IMR-90 (cell line): Measurements from ENCODE around the gene TKFC. TPM values are rescaled to one million over a fixed set of nuclear protein-coding genes. Genes with fewer than 3 reads are reported as not detected.

ENCODE experiments used
- ATAC-seq: fragments of 200-7000 bp; cut with Tn5 transposase; 2 replicates; pipeline ENCODE4 v1.9.1; 2020; ENCODE audit warnings: low read depth, mild to moderate bottlenecking, moderate library complexity
- BruUV-seq: library from RNA; stranded (reverse); fragments of 400-500 nt; replicated peaks from 2 replicates; lab custom pipeline; 2021; lab: Mats Ljungman, UMichigan
- CTCF ChIA-PET: fragments of 300-600 bp; formaldehyde crosslinking; extraction: SDS; loops from one replicate; lab custom pipeline; 2021; ENCODE audit warnings: antibody characterized with exemption; lab: Yijun Ruan, JAX
- POLR2A ChIA-PET: fragments of 300-600 bp; sonication (Branson Sonifier 250); formaldehyde crosslinking; loops from one replicate; lab custom pipeline; 2022; ENCODE audit warnings: antibody characterized with exemption; ENCODE audit not compliant: unreplicated experiment; lab: Charles Lee
- DNase-seq: peaks from one replicate; pipeline ENCODE4 v3.0.0; 2013
- H2AFZ ChIP-seq: replicated peaks from 2 replicates; pipeline ENCODE3; 2013; ENCODE audit warnings: low read length, mild to moderate bottlenecking; ENCODE audit not compliant: poor library complexity
- H2AK5ac ChIP-seq: 2 replicates; pipeline ENCODE4 v1.6.1; 2013; ENCODE audit warnings: low read depth, low read length, inconsistent platforms
- H2AK9ac ChIP-seq: replicated peaks from 2 replicates; pipeline ENCODE3; 2013; ENCODE audit warnings: mild to moderate bottlenecking, low read depth, low read length, moderate library complexity; ENCODE audit not compliant: poor library complexity
- H2BK120ac ChIP-seq: 2 replicates; pipeline ENCODE4 v1.6.1; 2013; ENCODE audit warnings: low read depth, low read length, inconsistent platforms
- H2BK15ac ChIP-seq: 3 replicates; pipeline ENCODE4 v1.6.1; 2013; ENCODE audit warnings: low read depth, low read length, inconsistent platforms
- H2BK20ac ChIP-seq: 2 replicates; pipeline ENCODE4 v1.6.1; 2013; ENCODE audit warnings: low read depth, mild to moderate bottlenecking, inconsistent platforms, low read length, moderate library complexity
- H2BK5ac ChIP-seq: 2 replicates; pipeline ENCODE4 v1.6.1; 2013; ENCODE audit warnings: mild to moderate bottlenecking, low read depth, low read length, inconsistent platforms; ENCODE audit not compliant: poor library complexity, severe bottlenecking
- H3K14ac ChIP-seq: replicated peaks from 2 replicates; pipeline ENCODE4 v1.6.1; 2013; ENCODE audit warnings: low read depth, low read length, inconsistent platforms
- H3K18ac ChIP-seq: 2 replicates; pipeline ENCODE4 v1.6.1; 2013; ENCODE audit warnings: low read depth, low read length, control low read depth
- H3K23ac ChIP-seq: 2 replicates; pipeline ENCODE4 v1.6.1; 2013; ENCODE audit warnings: low read depth, low read length, inconsistent platforms
- H3K27ac ChIP-seq: 2 replicates; pipeline ENCODE4 v1.5.1; 2013; ENCODE audit warnings: mild to moderate bottlenecking, control low read depth, low read length; ENCODE audit not compliant: insufficient read depth
- H3K27me3 ChIP-seq: 2 replicates; pipeline ENCODE4 v1.6.1; 2013; ENCODE audit warnings: low read length; ENCODE audit not compliant: control insufficient read depth, insufficient read depth
- H3K36me3 ChIP-seq: 2 replicates; pipeline ENCODE4 v1.6.1; 2013; ENCODE audit warnings: low read length, mixed read lengths; ENCODE audit not compliant: control insufficient read depth, insufficient read depth
- H3K4ac ChIP-seq: 2 replicates; pipeline ENCODE4 v1.6.1; 2013; ENCODE audit warnings: low read depth, low read length, inconsistent platforms
- H3K4me1 ChIP-seq: 2 replicates; pipeline ENCODE4 v1.6.1; 2013; ENCODE audit warnings: low read length, mixed read lengths; ENCODE audit not compliant: control insufficient read depth, insufficient read depth
- H3K4me2 ChIP-seq: 2 replicates; pipeline ENCODE4 v1.6.1; 2013; ENCODE audit warnings: low read depth, mild to moderate bottlenecking, control low read depth, low read length, moderate library complexity
- H3K4me3 ChIP-seq: 2 replicates; pipeline ENCODE4 v1.5.1; 2013; ENCODE audit warnings: low read depth, mild to moderate bottlenecking, control low read depth, low read length, moderate library complexity; ENCODE audit not compliant: insufficient read depth
- H3K56ac ChIP-seq: 2 replicates; pipeline ENCODE4 v1.6.1; 2013; ENCODE audit warnings: low read length, inconsistent platforms; ENCODE audit not compliant: insufficient read depth; ENCODE audit errors: extremely low read depth
- H3K79me1 ChIP-seq, 2 experiments: 2 replicates each; pipeline ENCODE4 v1.6.1; 2013; ENCODE audit warnings: low read length in 2 of 2, inconsistent platforms in 1 of 2, low read depth in 1 of 2
- H3K9ac ChIP-seq: 2 replicates; pipeline ENCODE4 v1.6.1; 2013; ENCODE audit warnings: low read depth, low read length, control low read depth
- H3K9me1 ChIP-seq: 2 replicates; pipeline ENCODE4 v1.6.1; 2013; ENCODE audit warnings: low read length, inconsistent platforms; ENCODE audit not compliant: insufficient read depth
- H3K9me3 ChIP-seq: 2 replicates; pipeline ENCODE4 v1.6.1; 2013; ENCODE audit warnings: low read length; ENCODE audit not compliant: control insufficient read depth, insufficient read depth
- H4K20me1 ChIP-seq: 2 replicates; pipeline ENCODE4 v1.6.1; 2013; ENCODE audit warnings: low read length, inconsistent platforms; ENCODE audit not compliant: insufficient read depth
- H4K5ac ChIP-seq: 2 replicates; pipeline ENCODE4 v1.6.1; 2013; ENCODE audit warnings: mild to moderate bottlenecking, low read depth, low read length, control low read depth
- H4K8ac ChIP-seq, 2 experiments: 2 replicates each; pipeline ENCODE4 v1.6.1; 2013; ENCODE audit warnings: low read depth in 2 of 2, low read length in 2 of 2, control low read depth in 1 of 2, inconsistent platforms in 1 of 2
- H4K91ac ChIP-seq: 2 replicates; pipeline ENCODE4 v1.6.1; 2013; ENCODE audit warnings: low read depth, low read length, inconsistent platforms; ENCODE audit not compliant: insufficient read depth
- BHLHE40 ChIP-seq: fragments of 150-350 bp; IDR thresholded peaks from 2 replicates; pipeline ENCODE4 v1.6.1; 2016; ENCODE audit warnings: mild to moderate bottlenecking, low read depth, low read length
- CHD1 ChIP-seq: IDR thresholded peaks from 2 replicates; pipeline ENCODE4 v1.6.1; 2012; ENCODE audit warnings: low read depth, low read length, improper control_type of control experiment
- CTCF ChIP-seq: conservative IDR thresholded peaks from 2 replicates; pipeline ENCODE4 v1.5.1; 2012; ENCODE audit warnings: mild to moderate bottlenecking, low read depth, low read length, improper control_type of control experiment
- ELK1 ChIP-seq: fragments of 150-350 bp; IDR thresholded peaks from 2 replicates; pipeline ENCODE4 v1.6.1; 2016; ENCODE audit warnings: low read depth, mild to moderate bottlenecking, low read length, moderate library complexity, borderline replicate concordance
- FOS ChIP-seq: fragments of 150-350 bp; IDR thresholded peaks from 2 replicates; pipeline ENCODE4 v1.6.1; 2016; ENCODE audit warnings: low read depth, low read length
- MAFK ChIP-seq: IDR thresholded peaks from 2 replicates; pipeline ENCODE4 v1.6.1; 2012; ENCODE audit warnings: low read depth, low read length, improper control_type of control experiment
- MAZ ChIP-seq: IDR thresholded peaks from 2 replicates; pipeline ENCODE4 v1.6.1; 2012; ENCODE audit warnings: low read depth, mild to moderate bottlenecking, low read length, improper control_type of control experiment, moderate library complexity, borderline replicate concordance
- MXI1 ChIP-seq: IDR thresholded peaks from 2 replicates; pipeline ENCODE4 v1.6.1; 2012; ENCODE audit warnings: low read depth, mild to moderate bottlenecking, low read length, moderate library complexity, borderline replicate concordance
- NFE2L2 ChIP-seq: fragments of 150-350 bp; IDR thresholded peaks from 2 replicates; pipeline ENCODE4 v1.6.1; 2016; ENCODE audit warnings: low read depth, mild to moderate bottlenecking, low read length
- RAD21 ChIP-seq: IDR thresholded peaks from 2 replicates; pipeline ENCODE4 v1.6.1; 2012; ENCODE audit warnings: low read length, improper control_type of control experiment
- RCOR1 ChIP-seq: IDR thresholded peaks from 2 replicates; pipeline ENCODE4 v1.6.1; 2012; ENCODE audit warnings: mild to moderate bottlenecking, low read length, improper control_type of control experiment; ENCODE audit not compliant: insufficient replicate concordance
- RFX5 ChIP-seq: IDR thresholded peaks from 2 replicates; pipeline ENCODE4 v1.8.0; 2012; ENCODE audit warnings: low read depth, mild to moderate bottlenecking, low read length, moderate library complexity
- SMC3 ChIP-seq: fragments of 150-350 bp; IDR thresholded peaks from 2 replicates; pipeline ENCODE4 v1.6.1; 2016; ENCODE audit warnings: low read depth, mild to moderate bottlenecking, antibody characterized with exemption, low read length, moderate library complexity
- USF2 ChIP-seq: fragments of 150-350 bp; IDR thresholded peaks from 2 replicates; pipeline ENCODE4 v1.6.1; 2017; ENCODE audit warnings: mild to moderate bottlenecking, antibody characterized with exemption, low read length, low read depth
- WGBS, 2 experiments: methylation state at CpG; one replicate each; pipeline versions ENCODE4 v1.1.5 to v1.1.7; 2013; ENCODE audit warnings: missing lambda C conversion rate in 2 of 2; ENCODE audit not compliant: insufficient read length in 1 of 2; ENCODE audit errors: extremely low coverage in 2 of 2; 5-methylcytosine and 5-hydroxymethylcytosine counted together
- dilution Hi-C: fragments of 300-500 bp; cut with HindIII; formaldehyde crosslinking; loops from one replicate; pipeline ENCODE4 v1.14.3; 2018; ENCODE audit warnings: low sequenced_read_pairs; ENCODE audit not compliant: unreplicated experiment
- in situ Hi-C: fragments of 300-500 bp; cut with MboI; formaldehyde crosslinking; loops from 3 replicates; pipeline ENCODE4 v1.14.3; 2019; ENCODE audit warnings: low sequenced_read_pairs, inconsistent platforms, mixed read lengths
- intact Hi-C: fragments of 100-400 bp; cut with micrococcal nuclease; formaldehyde crosslinking; loops from 2 replicates; pipeline ENCODE4 v1.10.0; 2022
- polyA plus RNA-seq, 3 experiments: library from polyadenylated mRNA; depleted of rRNA; stranded (reverse); fragments of >200 nt; gene quantifications; 2 replicates each; pipeline ENCODE4 v1.2.3, GENCODE V29; 2012; ENCODE audit warnings: low replicate concordance in 1 of 3
- total RNA-seq: library from RNA; depleted of rRNA; stranded (reverse); fragments of >200 nt; gene quantifications from 2 replicates; pipeline ENCODE4 v1.2.3, GENCODE V29; 2012

TKFC gene
- total and polyA plus RNA-seq, 2 of the 4 experiments (the other 2 are of a cell fraction), result 10.4 to 30.8 TPM

GRCh38 chr11:61325649-61326414, 7.2 kb upstream of the TKFC start:
- peaks cover 4% of the 10 kb centered on the region for H3K4me1 ChIP-seq
- dilution Hi-C loops, result no loop called here
- H3K18ac ChIP-seq, result no peak overlapping the region
- no peaks in the 10 kb centered on the region for H3K27me3 ChIP-seq
- H3K4me2 ChIP-seq, result no peak overlapping the region
- H4K5ac ChIP-seq, result no peak overlapping the region
- WGBS, 2 experiments, result no CpG with 5 or more reads among the region's 2 CpGs
- peaks cover 38 to 54% of the 10 kb centered on the region in 2 experiments for H3K79me1 ChIP-seq
- ChIA-PET POLR2A (no interaction called here), CTCF (interaction anchor here (0.6 to 1.5 kb wide), 2 partner anchors 10 to 71 kb away, joined by 3 read pairs; no protein-coding TSS in a partner anchor)
- in situ Hi-C loops, result no loop called here
- no peaks in the 10 kb centered on the region; the same call in 1 of the 2 replicates for H3K9me1 ChIP-seq
- peaks cover 62% of the 10 kb centered on the region for H3K36me3 ChIP-seq
- no TSS peak for BruUV-seq
- no peak overlapping the region for H3K27ac ChIP-seq
- H2BK120ac ChIP-seq, result no peak overlapping the region
- no peak overlapping the region for H2BK20ac ChIP-seq
- no peak overlapping the region for H3K4ac ChIP-seq
- H4K8ac ChIP-seq, result no peak overlapping the region
- no peaks in the 10 kb centered on the region for H3K9me3 ChIP-seq
- DNase-seq (no peak), ATAC-seq (no peak)
- TF ChIP-seq FOS (no peak), SMC3 (no peak), USF2 (no peak), RFX5 (no peak), MXI1 (no peak), MAFK (no peak), RAD21 (no peak), CHD1 (no peak), NFE2L2 (no peak), BHLHE40 (no peak), CTCF (no peak), ELK1 (no peak), MAZ (no peak), RCOR1 (no peak)
- intact Hi-C loops, result no loop called here
- H3K14ac ChIP-seq, result no peak overlapping the region
- no peak overlapping the region for H4K91ac ChIP-seq
- no peak overlapping the region for H3K56ac ChIP-seq
- H2AK9ac ChIP-seq, result no peak overlapping the region
- H2AFZ ChIP-seq, result no peak overlapping the region
- no peak overlapping the region for H2AK5ac ChIP-seq
- no peak overlapping the region for H2BK15ac ChIP-seq
- no peak overlapping the region for H2BK5ac ChIP-seq
- peaks cover 34% of the 10 kb centered on the region; the same call in 1 of the 2 replicates for H4K20me1 ChIP-seq
- no peak overlapping the region for H3K4me3 ChIP-seq
- no peak overlapping the region for H3K23ac ChIP-seq
- no peak overlapping the region for H3K9ac ChIP-seq
